IMR-90 (cell line): ENCODE data around the gene TRPM4. TPM values are rescaled to one million over a fixed set of nuclear protein-coding genes. Genes with fewer than 3 reads are reported as not detected.

ENCODE experiments used
- ATAC-seq: fragments of 200-7000 bp; cut with Tn5 transposase; 2 replicates; pipeline ENCODE4 v1.9.1; 2020; ENCODE audit warnings: low read depth, mild to moderate bottlenecking, moderate library complexity
- BruUV-seq: library from RNA; stranded (reverse); fragments of 400-500 nt; replicated peaks from 2 replicates; lab custom pipeline; 2021; lab: Mats Ljungman, UMichigan
- CTCF ChIA-PET: fragments of 300-600 bp; formaldehyde crosslinking; extraction: SDS; loops from one replicate; lab custom pipeline; 2021; ENCODE audit warnings: antibody characterized with exemption; lab: Yijun Ruan, JAX
- POLR2A ChIA-PET: fragments of 300-600 bp; sonication (Branson Sonifier 250); formaldehyde crosslinking; loops from one replicate; lab custom pipeline; 2022; ENCODE audit warnings: antibody characterized with exemption; ENCODE audit not compliant: unreplicated experiment; lab: Charles Lee
- DNase-seq: peaks from one replicate; pipeline ENCODE4 v3.0.0; 2013
- H2AFZ ChIP-seq: replicated peaks from 2 replicates; pipeline ENCODE3; 2013; ENCODE audit warnings: low read length, mild to moderate bottlenecking; ENCODE audit not compliant: poor library complexity
- H2AK5ac ChIP-seq: 2 replicates; pipeline ENCODE4 v1.6.1; 2013; ENCODE audit warnings: low read depth, low read length, inconsistent platforms
- H2AK9ac ChIP-seq: replicated peaks from 2 replicates; pipeline ENCODE3; 2013; ENCODE audit warnings: mild to moderate bottlenecking, low read depth, low read length, moderate library complexity; ENCODE audit not compliant: poor library complexity
- H2BK120ac ChIP-seq: 2 replicates; pipeline ENCODE4 v1.6.1; 2013; ENCODE audit warnings: low read depth, low read length, inconsistent platforms
- H2BK15ac ChIP-seq: 3 replicates; pipeline ENCODE4 v1.6.1; 2013; ENCODE audit warnings: low read depth, low read length, inconsistent platforms
- H2BK20ac ChIP-seq: 2 replicates; pipeline ENCODE4 v1.6.1; 2013; ENCODE audit warnings: low read depth, mild to moderate bottlenecking, inconsistent platforms, low read length, moderate library complexity
- H2BK5ac ChIP-seq: 2 replicates; pipeline ENCODE4 v1.6.1; 2013; ENCODE audit warnings: mild to moderate bottlenecking, low read depth, low read length, inconsistent platforms; ENCODE audit not compliant: poor library complexity, severe bottlenecking
- H3K14ac ChIP-seq: replicated peaks from 2 replicates; pipeline ENCODE4 v1.6.1; 2013; ENCODE audit warnings: low read depth, low read length, inconsistent platforms
- H3K18ac ChIP-seq: 2 replicates; pipeline ENCODE4 v1.6.1; 2013; ENCODE audit warnings: low read depth, low read length, control low read depth
- H3K23ac ChIP-seq: 2 replicates; pipeline ENCODE4 v1.6.1; 2013; ENCODE audit warnings: low read depth, low read length, inconsistent platforms
- H3K27ac ChIP-seq: 2 replicates; pipeline ENCODE4 v1.5.1; 2013; ENCODE audit warnings: mild to moderate bottlenecking, control low read depth, low read length; ENCODE audit not compliant: insufficient read depth
- H3K27me3 ChIP-seq: 2 replicates; pipeline ENCODE4 v1.6.1; 2013; ENCODE audit warnings: low read length; ENCODE audit not compliant: control insufficient read depth, insufficient read depth
- H3K36me3 ChIP-seq: 2 replicates; pipeline ENCODE4 v1.6.1; 2013; ENCODE audit warnings: low read length, mixed read lengths; ENCODE audit not compliant: control insufficient read depth, insufficient read depth
- H3K4ac ChIP-seq: 2 replicates; pipeline ENCODE4 v1.6.1; 2013; ENCODE audit warnings: low read depth, low read length, inconsistent platforms
- H3K4me1 ChIP-seq: 2 replicates; pipeline ENCODE4 v1.6.1; 2013; ENCODE audit warnings: low read length, mixed read lengths; ENCODE audit not compliant: control insufficient read depth, insufficient read depth
- H3K4me2 ChIP-seq: 2 replicates; pipeline ENCODE4 v1.6.1; 2013; ENCODE audit warnings: low read depth, mild to moderate bottlenecking, control low read depth, low read length, moderate library complexity
- H3K4me3 ChIP-seq: 2 replicates; pipeline ENCODE4 v1.5.1; 2013; ENCODE audit warnings: low read depth, mild to moderate bottlenecking, control low read depth, low read length, moderate library complexity; ENCODE audit not compliant: insufficient read depth
- H3K56ac ChIP-seq: 2 replicates; pipeline ENCODE4 v1.6.1; 2013; ENCODE audit warnings: low read length, inconsistent platforms; ENCODE audit not compliant: insufficient read depth; ENCODE audit errors: extremely low read depth
- H3K79me1 ChIP-seq, 2 experiments: 2 replicates each; pipeline ENCODE4 v1.6.1; 2013; ENCODE audit warnings: low read length in 2 of 2, inconsistent platforms in 1 of 2, low read depth in 1 of 2
- H3K9ac ChIP-seq: 2 replicates; pipeline ENCODE4 v1.6.1; 2013; ENCODE audit warnings: low read depth, low read length, control low read depth
- H3K9me1 ChIP-seq: 2 replicates; pipeline ENCODE4 v1.6.1; 2013; ENCODE audit warnings: low read length, inconsistent platforms; ENCODE audit not compliant: insufficient read depth
- H3K9me3 ChIP-seq: 2 replicates; pipeline ENCODE4 v1.6.1; 2013; ENCODE audit warnings: low read length; ENCODE audit not compliant: control insufficient read depth, insufficient read depth
- H4K20me1 ChIP-seq: 2 replicates; pipeline ENCODE4 v1.6.1; 2013; ENCODE audit warnings: low read length, inconsistent platforms; ENCODE audit not compliant: insufficient read depth
- H4K5ac ChIP-seq: 2 replicates; pipeline ENCODE4 v1.6.1; 2013; ENCODE audit warnings: mild to moderate bottlenecking, low read depth, low read length, control low read depth
- H4K8ac ChIP-seq, 2 experiments: 2 replicates each; pipeline ENCODE4 v1.6.1; 2013; ENCODE audit warnings: low read depth in 2 of 2, low read length in 2 of 2, control low read depth in 1 of 2, inconsistent platforms in 1 of 2
- H4K91ac ChIP-seq: 2 replicates; pipeline ENCODE4 v1.6.1; 2013; ENCODE audit warnings: low read depth, low read length, inconsistent platforms; ENCODE audit not compliant: insufficient read depth
- BHLHE40 ChIP-seq: fragments of 150-350 bp; IDR thresholded peaks from 2 replicates; pipeline ENCODE4 v1.6.1; 2016; ENCODE audit warnings: mild to moderate bottlenecking, low read depth, low read length
- CEBPB ChIP-seq: IDR thresholded peaks from 2 replicates; pipeline ENCODE4 v1.6.1; 2012; ENCODE audit warnings: low read depth, low read length, improper control_type of control experiment
- MAFK ChIP-seq: IDR thresholded peaks from 2 replicates; pipeline ENCODE4 v1.6.1; 2012; ENCODE audit warnings: low read depth, low read length, improper control_type of control experiment
- MXI1 ChIP-seq: IDR thresholded peaks from 2 replicates; pipeline ENCODE4 v1.6.1; 2012; ENCODE audit warnings: low read depth, mild to moderate bottlenecking, low read length, moderate library complexity, borderline replicate concordance
- NFE2L2 ChIP-seq: fragments of 150-350 bp; IDR thresholded peaks from 2 replicates; pipeline ENCODE4 v1.6.1; 2016; ENCODE audit warnings: low read depth, mild to moderate bottlenecking, low read length
- POLR2A ChIP-seq: IDR thresholded peaks from 2 replicates; pipeline ENCODE4 v1.6.1; 2012; ENCODE audit warnings: mild to moderate bottlenecking, low read depth, low read length
- WGBS, 2 experiments: methylation state at CpG; one replicate each; pipeline versions ENCODE4 v1.1.5 to v1.1.7; 2013; ENCODE audit warnings: missing lambda C conversion rate in 2 of 2; ENCODE audit not compliant: insufficient read length in 1 of 2; ENCODE audit errors: extremely low coverage in 2 of 2; 5-methylcytosine and 5-hydroxymethylcytosine counted together
- dilution Hi-C: fragments of 300-500 bp; cut with HindIII; formaldehyde crosslinking; loops from one replicate; pipeline ENCODE4 v1.14.3; 2018; ENCODE audit warnings: low sequenced_read_pairs; ENCODE audit not compliant: unreplicated experiment
- in situ Hi-C: fragments of 300-500 bp; cut with MboI; formaldehyde crosslinking; loops from 3 replicates; pipeline ENCODE4 v1.14.3; 2019; ENCODE audit warnings: low sequenced_read_pairs, inconsistent platforms, mixed read lengths
- intact Hi-C: fragments of 100-400 bp; cut with micrococcal nuclease; formaldehyde crosslinking; loops from 2 replicates; pipeline ENCODE4 v1.10.0; 2022
- polyA plus RNA-seq, 3 experiments: library from polyadenylated mRNA; depleted of rRNA; stranded (reverse); fragments of >200 nt; gene quantifications; 2 replicates each; pipeline ENCODE4 v1.2.3, GENCODE V29; 2012; ENCODE audit warnings: low replicate concordance in 1 of 3
- total RNA-seq: library from RNA; depleted of rRNA; stranded (reverse); fragments of >200 nt; gene quantifications from 2 replicates; pipeline ENCODE4 v1.2.3, GENCODE V29; 2012

Gene TRPM4
- total and polyA plus RNA-seq, 2 of the 4 experiments (the other 2 are of a cell fraction) = 2.2 to 19.7 TPM

- Histone ChIP-seq H3K27ac (no peak overlapping the region), H2BK20ac (no peak overlapping the region), H3K4me3 (no peak overlapping the region), H3K79me1 (peaks cover 8 to 32% of the 10 kb centered on the region in 2 experiments; a peak in 3 of 4 replicates), H2BK120ac (no peak overlapping the region), H2AK5ac (no peak overlapping the region), H3K4ac (no peak overlapping the region), H3K56ac (no peak overlapping the region), H3K9me3 (no peaks in the 10 kb centered on the region), H3K4me2 (no peak overlapping the region), H2BK5ac (no peak overlapping the region), H4K8ac (no peak overlapping the region), H3K23ac (no peak overlapping the region), H3K18ac (no peak overlapping the region), H2AK9ac (no peak overlapping the region), H4K5ac (no peak overlapping the region), H4K91ac (no peak overlapping the region), H3K27me3 (peaks cover 6% of the 10 kb centered on the region; the same call in 1 of the 2 replicates), H2AFZ (no peak overlapping the region), H3K4me1 (peaks cover 2% of the 10 kb centered on the region; the same call in 1 of the 2 replicates), H3K9ac (no peak overlapping the region), H4K20me1 (no peaks in the 10 kb centered on the region; the same call in 1 of the 2 replicates), H2BK15ac (no peak overlapping the region), H3K14ac (no peak overlapping the region), H3K36me3 (no peaks in the 10 kb centered on the region; the same call in 1 of the 2 replicates), H3K9me1 (peaks cover 5% of the 10 kb centered on the region; the same call in 1 of the 2 replicates)
- POLR2A ChIA-PET = interaction anchor here (0.7 kb wide), 1 partner anchor 63 kb away, joined by 3 read pairs; no protein-coding TSS in a partner anchor
- 87% methylated on average over 10 of the region's 13 CpGs; no CpG with 5 or more reads in 1 of the 2 experiments for WGBS, 2 experiments
- DNase-seq (no peak), ATAC-seq (no peak)
- dilution Hi-C loops = no loop called here
- intact Hi-C loops = no loop called here
- in situ Hi-C loops = no loop called here
- no peak for TF ChIP-seq POLR2A
- no peak for TF ChIP-seq BHLHE40
- no peak for TF ChIP-seq CEBPB
- TF ChIP-seq MXI1 = no peak
- no peak for TF ChIP-seq MAFK
- no peak for TF ChIP-seq NFE2L2
- CTCF ChIA-PET = interaction anchor here (0.8 kb wide), 1 partner anchor 14 kb away, joined by 3 read pairs; no protein-coding TSS in a partner anchor
- BruUV-seq = no TSS peak
Measured at GRCh38 chr19:49160450-49161189, 3.0 kb downstream of the TRPM4 start.
